MM.1S (cell line): ENCODE results near the gene ACBD4.

Experiments
- DNase-seq: peaks from one replicate; pipeline ENCODE4 v3.0.0-alpha.2; 2015
- H2AFZ ChIP-seq: fragments of 300-600 bp; sonication (generic); 2 replicates; pipeline ENCODE4 v1.6.0; 2016; ENCODE audit warnings: antibody characterized with exemption, low read length
- H3F3A ChIP-seq: fragments of 300-600 bp; sonication (generic); 2 replicates; pipeline ENCODE4 v1.6.1; 2016; ENCODE audit warnings: mild to moderate bottlenecking, antibody characterized with exemption, low read length, moderate library complexity, mixed read lengths; ENCODE audit not compliant: insufficient read depth
- H3K27ac ChIP-seq: fragments of 300-600 bp; sonication (generic); 2 replicates; pipeline ENCODE4 v1.5.1; 2016; ENCODE audit warnings: mild to moderate bottlenecking, low read length
- H3K27me3 ChIP-seq: fragments of 300-600 bp; sonication (generic); replicated peaks from 2 replicates; pipeline ENCODE4 v1.6.0; 2016; ENCODE audit warnings: low read length; ENCODE audit not compliant: insufficient read depth
- H3K36me3 ChIP-seq: fragments of 300-600 bp; sonication (generic); replicated peaks from 2 replicates; pipeline ENCODE4 v1.6.1; 2016; ENCODE audit warnings: mild to moderate bottlenecking, low read length, mixed read lengths; ENCODE audit not compliant: insufficient read depth
- H3K4me1 ChIP-seq: fragments of 300-600 bp; sonication (generic); 2 replicates; pipeline ENCODE4 v1.6.1; 2016; ENCODE audit warnings: low read length, mixed read lengths
- H3K4me2 ChIP-seq: fragments of 300-600 bp; sonication (generic); 2 replicates; pipeline ENCODE4 v1.6.0; 2016; ENCODE audit warnings: low read depth, low read length
- H3K4me3 ChIP-seq: fragments of 300-600 bp; sonication (generic); 2 replicates; pipeline ENCODE4 v1.5.1; 2016; ENCODE audit warnings: low read length, mixed read lengths
- H3K79me2 ChIP-seq: fragments of 300-600 bp; sonication (generic); 2 replicates; pipeline ENCODE4 v1.6.1; 2016; ENCODE audit warnings: mixed run types, low read length, mixed read lengths
- H3K9ac ChIP-seq: fragments of 300-600 bp; sonication (generic); 2 replicates; pipeline ENCODE4 v1.6.1; 2016; ENCODE audit warnings: low read length, mixed read lengths
- H3K9me2 ChIP-seq: fragments of 300-600 bp; sonication (generic); replicated peaks from 2 replicates; pipeline ENCODE4 v1.6.1; 2016; ENCODE audit warnings: mild to moderate bottlenecking, low read length, mixed read lengths; ENCODE audit not compliant: insufficient read depth
- H3K9me3 ChIP-seq: fragments of 300-600 bp; sonication (generic); replicated peaks from 2 replicates; pipeline ENCODE4 v1.6.1; 2016; ENCODE audit warnings: mild to moderate bottlenecking, low read length, mixed read lengths; ENCODE audit not compliant: insufficient read depth
- H4K20me1 ChIP-seq: fragments of 300-600 bp; sonication (generic); 2 replicates; pipeline ENCODE4 v1.6.1; 2016; ENCODE audit warnings: mild to moderate bottlenecking, low read length, moderate library complexity, mixed read lengths; ENCODE audit not compliant: insufficient read depth
- CTCF ChIP-seq: fragments of 300-600 bp; sonication (generic); IDR thresholded peaks from 2 replicates; pipeline ENCODE4 v1.5.1; 2016; ENCODE audit warnings: antibody characterized with exemption, low read length, mixed read lengths
- EZH2 ChIP-seq: fragments of 300-600 bp; sonication (generic); optimal IDR thresholded peaks from 2 replicates; pipeline ENCODE3; 2017; ENCODE audit warnings: low read depth, mild to moderate bottlenecking, antibody characterized with exemption, low read length, mixed read lengths
- EZH2phosphoT487 ChIP-seq: fragments of 300-600 bp; sonication (generic); IDR thresholded peaks from 2 replicates; pipeline ENCODE4 v1.6.1; 2018; ENCODE audit warnings: antibody characterized with exemption, low read length

Gene ACBD4

GRCh38 chr17:45104029-45104428, 31.5 kb upstream of the ACBD4 start:
- Histone ChIP-seq H3K27me3 (no peaks in the 10 kb centered on the region), H3K9ac (no peak overlapping the region), H3K36me3 (peaks cover 14% of the 10 kb centered on the region; the same call in 1 of the 2 replicates), H4K20me1 (no peaks in the 10 kb centered on the region), H3K9me3 (no peaks in the 10 kb centered on the region), H2AFZ (no peak overlapping the region), H3F3A (no peaks in the 10 kb centered on the region), H3K27ac (no peak overlapping the region), H3K4me2 (no peak overlapping the region), H3K4me3 (no peak overlapping the region), H3K79me2 (peaks cover 3% of the 10 kb centered on the region; the same call in 1 of the 2 replicates), H3K9me2 (no peaks in the 10 kb centered on the region), H3K4me1 (no peaks in the 10 kb centered on the region)
- TF ChIP-seq EZH2 (no peak), CTCF (no peak), EZH2phosphoT487 (no peak)
- no peak for DNase-seq

GRCh38 chr17:45104497-45104896, 31.0 kb upstream of the ACBD4 start:
- Histone ChIP-seq H3K36me3 (peaks cover 11% of the 10 kb centered on the region; the same call in 1 of the 2 replicates), H3F3A (no peaks in the 10 kb centered on the region), H3K4me3 (no peak overlapping the region), H3K4me1 (no peaks in the 10 kb centered on the region), H4K20me1 (no peaks in the 10 kb centered on the region), H3K9me3 (no peaks in the 10 kb centered on the region), H3K79me2 (peaks cover under 1% of the 10 kb centered on the region; the same call in 1 of the 2 replicates), H3K27ac (no peak overlapping the region), H3K4me2 (no peak overlapping the region), H3K9ac (no peak overlapping the region), H3K27me3 (no peaks in the 10 kb centered on the region), H3K9me2 (no peaks in the 10 kb centered on the region), H2AFZ (no peak overlapping the region)
- DNase-seq, result no peak
- no peak for TF ChIP-seq EZH2phosphoT487
- no peak for TF ChIP-seq CTCF
- TF ChIP-seq EZH2, result no peak

GRCh38 chr17:45104907-45105624, 30.4 kb upstream of the ACBD4 start:
- TF ChIP-seq EZH2 (no peak), CTCF (no peak), EZH2phosphoT487 (no peak)
- DNase-seq, result no peak
- no peaks in the 10 kb centered on the region for H3K9me2 ChIP-seq
- no peak overlapping the region for H3K4me3 ChIP-seq
- peaks cover 8% of the 10 kb centered on the region; the same call in 1 of the 2 replicates for H3K36me3 ChIP-seq
- H3K79me2 ChIP-seq, result no peaks in the 10 kb centered on the region
- H3K27me3 ChIP-seq, result no peaks in the 10 kb centered on the region
- H3F3A ChIP-seq, result no peaks in the 10 kb centered on the region
- no peak overlapping the region for H2AFZ ChIP-seq
- H3K9ac ChIP-seq, result no peak overlapping the region
- H3K4me2 ChIP-seq, result no peak overlapping the region
- H3K27ac ChIP-seq, result no peak overlapping the region
- no peaks in the 10 kb centered on the region for H3K9me3 ChIP-seq
- H4K20me1 ChIP-seq, result no peaks in the 10 kb centered on the region
- H3K4me1 ChIP-seq, result no peaks in the 10 kb centered on the region
